Adrenal gland (tissue), 5 donors: ENCODE data around the gene SMTNL1.

Experiments
- POLR2A ChIP-seq, 2 donors: fragments of 450-650 bp; IDR thresholded peaks; one replicate each; pipeline ENCODE4 v1.6.1; 2017; ENCODE audit warnings: antibody characterized with exemption in 2 of 2, mild to moderate bottlenecking in 2 of 2, moderate library complexity in 1 of 2
- TF ChIP-seq, protein P1 (sequence below), 6 experiments: fragments of 450-650 bp in 4 of 6; fragments of 200-600 bp in 2 of 6; sonication (generic) in 1 of 6; IDR thresholded peaks; 1 replicate in 5 of 6; 2 replicates in 1 of 6; pipeline versions ENCODE4 v1.5.1 to v1.8.0; 2016 to 2021; ENCODE audit warnings: antibody characterized with exemption in 6 of 6, mild to moderate bottlenecking in 2 of 6, moderate library complexity in 1 of 6
- donor health status: DM: no; HTN: no; CAD: no.

DNA sequence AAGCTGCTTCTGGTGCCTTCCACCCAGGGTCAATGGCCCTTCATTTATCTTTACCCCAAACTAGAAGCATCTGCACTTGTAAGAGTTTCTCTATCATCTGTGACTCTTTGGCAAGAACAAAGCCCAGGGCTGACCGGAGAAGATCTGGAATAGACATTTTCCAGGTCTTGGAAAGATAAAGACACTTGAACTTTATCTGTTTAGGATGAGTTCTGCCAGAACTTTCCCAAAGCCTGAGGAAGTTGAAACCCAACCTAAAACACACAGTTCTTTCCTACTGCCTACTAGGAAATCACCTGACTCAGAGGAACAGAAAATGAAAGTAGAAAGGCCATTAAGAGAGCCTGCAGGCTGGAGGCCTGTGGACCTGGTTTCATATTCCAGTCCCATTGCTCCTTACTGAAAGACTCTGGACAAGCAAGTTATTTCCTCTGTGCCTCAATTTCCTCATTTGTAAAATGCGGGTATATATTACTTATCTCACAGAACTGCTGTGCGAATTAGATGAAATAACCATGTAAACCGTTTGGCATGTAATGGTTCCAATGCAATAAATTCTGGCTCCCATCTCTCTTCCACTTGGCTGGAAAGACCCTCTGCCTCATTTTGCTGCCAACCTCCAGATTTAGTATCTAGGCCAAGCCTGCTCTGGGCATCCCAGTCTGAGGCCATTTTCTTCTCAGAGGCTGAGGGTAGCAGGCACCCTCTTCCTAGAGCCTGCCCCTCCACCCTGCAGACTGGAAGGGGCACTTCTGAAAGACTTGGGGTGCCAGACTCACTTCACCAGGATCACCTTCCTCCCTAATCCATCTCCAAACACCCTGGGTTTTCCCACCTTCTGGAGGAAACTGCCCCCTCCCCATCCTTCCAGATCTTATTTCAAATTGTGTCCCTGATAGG, 28.9 kb downstream of the SMTNL1 start:
- TF ChIP-seq, protein P1, sequence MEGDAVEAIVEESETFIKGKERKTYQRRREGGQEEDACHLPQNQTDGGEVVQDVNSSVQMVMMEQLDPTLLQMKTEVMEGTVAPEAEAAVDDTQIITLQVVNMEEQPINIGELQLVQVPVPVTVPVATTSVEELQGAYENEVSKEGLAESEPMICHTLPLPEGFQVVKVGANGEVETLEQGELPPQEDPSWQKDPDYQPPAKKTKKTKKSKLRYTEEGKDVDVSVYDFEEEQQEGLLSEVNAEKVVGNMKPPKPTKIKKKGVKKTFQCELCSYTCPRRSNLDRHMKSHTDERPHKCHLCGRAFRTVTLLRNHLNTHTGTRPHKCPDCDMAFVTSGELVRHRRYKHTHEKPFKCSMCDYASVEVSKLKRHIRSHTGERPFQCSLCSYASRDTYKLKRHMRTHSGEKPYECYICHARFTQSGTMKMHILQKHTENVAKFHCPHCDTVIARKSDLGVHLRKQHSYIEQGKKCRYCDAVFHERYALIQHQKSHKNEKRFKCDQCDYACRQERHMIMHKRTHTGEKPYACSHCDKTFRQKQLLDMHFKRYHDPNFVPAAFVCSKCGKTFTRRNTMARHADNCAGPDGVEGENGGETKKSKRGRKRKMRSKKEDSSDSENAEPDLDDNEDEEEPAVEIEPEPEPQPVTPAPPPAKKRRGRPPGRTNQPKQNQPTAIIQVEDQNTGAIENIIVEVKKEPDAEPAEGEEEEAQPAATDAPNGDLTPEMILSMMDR (IDR thresholded peaks at IDR 0.05), result no peak
- TF ChIP-seq POLR2A (IDR thresholded peaks at IDR 0.05), result peak in 1 of 2 donors; percentile 7
